ENCODE results near the gene SSR3.
"Not testable (repeated sequence)": the region's sequence is repeated elsewhere in the genome, so short reads cannot be mapped to it uniquely, and the experiment has no call there.

Gene SSR3

GRCh38 chr3:156575641-156576040 lies 20.7 kb upstream of the SSR3 start:
- DNase-seq, result no peak

- not testable (repeated sequence) for DNase-seq
These were observed 15.0 kb upstream of the SSR3 start for GRCh38 chr3:156569881-156570280.

- not testable (repeated sequence) for DNase-seq
These were observed 14.1 kb upstream of the SSR3 start for GRCh38 chr3:156569016-156569415.

GRCh38 chr3:156563900-156564682 lies 9.2 kb upstream of the SSR3 start:
- no peak for DNase-seq

GRCh38 chr3:156562486-156562885 lies 7.6 kb upstream of the SSR3 start:
- not testable (repeated sequence) for DNase-seq

- DNase-seq, result no peak
These were observed 6.6 kb upstream of the SSR3 start for GRCh38 chr3:156561533-156561932.

DNA sequence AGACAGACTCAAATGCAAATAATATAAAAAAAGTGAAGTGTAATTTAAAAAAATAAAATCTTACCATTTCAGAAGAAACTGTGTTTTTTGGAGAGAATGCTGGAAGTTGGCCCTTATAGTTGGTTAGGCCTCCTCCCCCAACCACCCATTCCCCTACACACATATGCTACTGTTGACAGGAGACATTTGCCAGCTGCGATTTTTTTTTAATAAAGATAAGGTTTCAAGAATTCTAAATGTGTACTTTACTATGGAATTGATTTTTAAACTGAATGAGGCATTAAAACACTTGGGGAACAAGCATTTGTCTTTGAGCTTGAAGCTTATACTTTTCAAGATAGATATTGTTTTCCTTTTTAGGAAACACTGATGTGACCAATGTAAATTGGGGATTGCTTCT lies 4.4 kb upstream of the SSR3 start:
- DNase-seq, result no peak

GRCh38 chr3:156558389-156558788 lies 3.5 kb upstream of the SSR3 start:
- no peak for DNase-seq

- peak in 1 of 2 experiments; percentile 47 for DNase-seq
These were observed 439 bp downstream of the SSR3 start for GRCh38 chr3:156554515-156554841.

GRCh38 chr3:156553705-156554356 lies 1.1 kb downstream of the SSR3 start:
- peak; percentile 14 to 26 for DNase-seq

DNA sequence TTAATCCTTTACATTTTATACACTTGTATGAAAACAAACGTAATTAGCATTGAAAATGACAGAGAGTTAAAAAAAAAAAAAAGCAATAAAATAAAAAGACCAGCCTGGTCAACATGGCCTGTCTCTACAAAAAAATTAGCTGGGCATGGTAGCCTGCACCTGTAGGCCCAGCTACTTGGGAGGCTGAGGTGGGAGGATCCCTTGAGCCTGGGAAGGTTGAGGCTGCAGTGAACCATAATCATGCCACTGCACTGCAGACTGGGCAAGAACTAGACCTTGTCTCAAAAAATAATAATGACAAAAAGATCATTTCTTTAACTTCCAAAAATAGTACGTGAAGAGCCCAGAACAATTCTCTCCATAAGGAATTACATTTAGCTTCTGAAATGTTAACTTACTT lies 1.9 kb downstream of the SSR3 start:
- DNase-seq, result no peak

DNA sequence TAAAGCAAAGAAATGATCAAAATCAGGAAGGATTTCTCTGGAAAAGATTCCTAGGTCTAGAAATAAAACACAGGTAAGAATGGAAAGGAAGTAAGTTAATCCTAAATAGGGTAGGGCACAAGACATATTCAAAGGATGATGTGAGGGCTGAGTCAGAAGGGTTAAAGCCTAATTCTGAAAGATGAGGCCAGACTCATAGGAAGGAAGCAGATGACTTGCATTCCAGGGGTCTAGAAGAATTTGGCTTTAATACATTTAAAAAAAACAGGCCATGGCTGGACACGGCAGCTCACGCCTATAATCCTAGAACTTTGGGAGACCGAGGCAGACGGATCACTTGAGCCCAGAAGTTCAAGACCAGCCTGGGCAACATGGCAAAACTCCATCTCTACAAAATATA lies 3.2 kb downstream of the SSR3 start:
- DNase-seq, result no peak

GRCh38 chr3:156551261-156551660 lies 3.7 kb downstream of the SSR3 start:
- no peak for DNase-seq

GRCh38 chr3:156548902-156549301 lies 6.0 kb downstream of the SSR3 start:
- no peak for DNase-seq

- no peak for DNase-seq
These were observed 6.8 kb downstream of the SSR3 start for GRCh38 chr3:156548041-156548687.

- no peak for DNase-seq
These were observed 7.3 kb downstream of the SSR3 start for GRCh38 chr3:156547637-156548036.

- no peak for DNase-seq
These were observed 11.8 kb downstream of the SSR3 start for GRCh38 chr3:156543043-156543555.

- no peak for DNase-seq
These were observed 12.5 kb downstream of the SSR3 start for GRCh38 chr3:156542101-156543042.

DNA sequence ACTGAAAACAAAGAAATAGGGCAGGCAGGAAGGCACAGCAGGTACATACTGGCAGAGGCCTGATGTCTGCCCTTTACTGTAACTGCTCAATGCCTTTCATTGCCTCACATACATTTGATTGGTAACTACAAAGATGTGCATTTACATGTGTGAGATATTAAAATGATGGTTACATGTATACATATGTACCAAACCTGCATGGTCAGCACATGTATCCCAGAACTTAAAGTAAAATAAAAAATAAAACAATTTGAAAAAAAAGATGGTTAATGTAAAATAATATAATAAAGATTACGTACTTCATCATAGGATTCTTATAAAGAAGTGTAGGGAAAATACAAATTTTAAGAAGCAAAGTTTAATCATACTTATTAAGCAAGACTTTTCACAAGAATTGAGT lies 15.1 kb downstream of the SSR3 start:
- no peak for DNase-seq

DNA sequence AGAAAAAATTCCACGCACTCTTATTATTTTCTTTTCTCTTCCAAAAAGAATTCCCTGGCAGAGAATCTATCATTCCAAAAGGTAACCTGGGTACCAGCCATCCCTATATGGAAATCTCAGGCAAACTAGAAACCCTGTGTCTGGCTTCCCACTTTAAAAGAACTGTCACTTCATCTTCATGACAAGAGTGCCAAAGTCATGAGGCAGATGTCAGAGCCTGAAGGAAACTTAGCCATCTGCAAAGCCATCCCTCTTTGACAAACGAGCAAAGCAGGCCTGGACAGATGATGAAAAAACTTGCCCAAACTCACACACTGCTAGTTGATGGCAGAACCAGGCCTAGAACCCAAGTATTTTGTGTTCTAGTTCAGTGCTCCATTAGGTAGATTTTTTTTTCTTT lies 15.9 kb downstream of the SSR3 start:
- no peak for DNase-seq

DNA sequence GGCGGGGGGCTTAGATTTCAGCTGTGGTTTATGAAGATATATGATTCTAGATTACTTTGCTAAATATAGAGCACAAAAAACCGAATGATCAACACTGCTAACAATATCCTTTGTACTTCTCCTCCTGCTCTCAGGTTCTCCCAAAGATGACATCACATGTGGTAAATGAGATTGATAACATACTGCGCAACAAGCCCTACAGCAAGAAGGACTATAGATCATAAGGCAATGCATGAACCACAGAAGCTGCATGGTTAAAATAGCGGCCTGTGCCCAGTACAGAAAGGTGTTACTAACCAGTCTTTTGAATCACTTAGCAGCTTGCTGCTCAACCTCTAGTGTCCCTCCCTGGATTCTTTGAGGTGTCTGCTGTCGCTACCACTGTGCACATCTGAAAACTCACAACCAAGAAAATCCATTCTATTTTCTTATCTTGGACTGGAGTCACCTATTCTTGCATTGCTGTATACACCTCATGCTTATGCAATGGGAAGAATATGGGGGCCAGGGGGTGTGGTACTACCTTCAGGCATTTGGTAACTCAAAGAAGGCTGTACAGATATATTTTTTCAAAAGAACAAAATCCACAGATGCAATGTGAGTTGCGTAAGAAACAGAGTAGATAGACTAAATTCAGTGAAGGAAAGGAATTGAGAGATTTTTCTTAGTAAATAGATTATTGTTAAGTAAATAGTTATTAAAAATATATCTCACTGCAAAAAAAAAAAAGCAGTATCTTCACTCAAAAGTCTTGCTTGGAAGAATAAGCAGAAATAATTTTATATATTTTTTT lies 18.2 kb downstream of the SSR3 start:
- no peak for DNase-seq

DNA sequence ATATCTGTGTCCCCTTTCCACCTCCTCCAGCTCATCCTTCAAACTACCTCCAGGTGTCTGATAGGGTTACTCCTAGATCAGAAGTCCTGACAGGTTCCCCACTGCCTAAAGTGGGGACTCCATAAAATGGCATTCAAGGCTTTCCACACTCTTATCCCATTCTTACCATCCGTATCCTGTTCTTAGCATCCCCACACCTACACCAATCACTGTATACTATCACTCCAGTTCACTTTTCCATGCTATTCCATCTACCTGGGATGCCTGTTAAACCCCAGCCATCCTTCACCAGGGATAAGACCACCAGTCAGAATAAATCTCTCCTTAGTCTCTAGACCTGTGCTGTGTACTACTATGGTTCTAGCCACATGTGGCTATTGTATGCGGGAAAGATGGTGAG lies 19.1 kb downstream of the SSR3 start:
- DNase-seq, result no peak

Data from NCI-H446 (cell line).